Measurements from ENCODE around the gene GCNA.

Gene GCNA, protein sequence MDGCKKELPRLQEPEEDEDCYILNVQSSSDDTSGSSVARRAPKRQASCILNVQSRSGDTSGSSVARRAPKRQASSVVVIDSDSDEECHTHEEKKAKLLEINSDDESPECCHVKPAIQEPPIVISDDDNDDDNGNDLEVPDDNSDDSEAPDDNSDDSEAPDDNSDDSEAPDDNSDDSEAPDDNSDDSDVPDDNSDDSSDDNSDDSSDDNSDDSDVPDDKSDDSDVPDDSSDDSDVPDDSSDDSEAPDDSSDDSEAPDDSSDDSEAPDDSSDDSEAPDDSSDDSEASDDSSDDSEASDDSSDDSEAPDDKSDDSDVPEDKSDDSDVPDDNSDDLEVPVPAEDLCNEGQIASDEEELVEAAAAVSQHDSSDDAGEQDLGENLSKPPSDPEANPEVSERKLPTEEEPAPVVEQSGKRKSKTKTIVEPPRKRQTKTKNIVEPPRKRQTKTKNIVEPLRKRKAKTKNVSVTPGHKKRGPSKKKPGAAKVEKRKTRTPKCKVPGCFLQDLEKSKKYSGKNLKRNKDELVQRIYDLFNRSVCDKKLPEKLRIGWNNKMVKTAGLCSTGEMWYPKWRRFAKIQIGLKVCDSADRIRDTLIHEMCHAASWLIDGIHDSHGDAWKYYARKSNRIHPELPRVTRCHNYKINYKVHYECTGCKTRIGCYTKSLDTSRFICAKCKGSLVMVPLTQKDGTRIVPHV

DNA sequence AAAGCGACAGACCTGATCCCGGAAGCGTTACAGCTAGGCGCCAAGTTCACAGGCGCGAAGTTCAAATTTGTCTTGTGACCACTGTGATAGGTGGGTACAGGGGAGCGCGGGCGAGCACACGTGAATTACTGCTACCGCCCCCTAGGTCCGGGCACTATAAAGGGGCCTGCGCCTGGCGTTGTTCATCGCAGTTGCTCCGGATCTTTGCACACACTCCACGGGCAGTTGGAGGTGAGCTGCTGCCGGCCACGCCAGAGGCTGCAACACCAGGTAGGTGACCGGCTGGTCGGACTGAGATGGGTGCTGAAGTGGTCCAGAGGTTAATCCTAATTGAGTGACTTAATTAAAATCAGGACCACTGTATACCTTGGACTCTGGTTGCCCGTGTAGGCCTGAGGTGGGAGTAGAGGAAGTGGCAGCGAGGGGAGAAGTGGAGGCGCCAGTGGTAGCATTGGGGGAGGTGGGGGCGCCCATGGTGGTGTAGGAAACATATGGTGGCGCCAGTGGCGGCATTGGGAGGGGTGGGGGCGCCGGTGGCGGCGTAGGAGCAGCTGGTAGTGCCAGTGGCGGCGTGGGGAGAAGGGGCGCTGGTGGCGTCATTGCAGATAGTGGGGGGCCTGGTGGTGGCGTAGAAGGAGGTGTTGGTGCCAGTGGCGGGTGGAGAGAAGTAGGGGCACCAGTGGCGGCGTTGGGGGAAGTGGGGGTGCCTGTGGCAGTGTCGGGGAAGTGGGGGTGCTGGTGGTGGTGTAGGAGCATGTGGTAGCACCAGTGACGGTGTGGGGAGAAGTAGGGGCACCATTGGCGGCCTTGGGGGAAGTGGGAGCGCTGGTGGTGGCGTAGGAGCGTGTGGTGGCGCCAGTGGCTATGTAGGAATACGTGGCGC lies at the start of gene GCNA:
TSS of gene GCNA (plus strand) at position 185 of the 883 bp plus-strand sequence. CDS start 2,385 bp downstream, outside the sequence.
- Histone ChIP-seq H3K27ac (ENCODE audit: low read depth, low read length) (no peak within 1 kb of the TSS), H3K4me1 (ENCODE audit: control insufficient read depth, insufficient read depth, low read length) (no peaks in the 10 kb centered on the region), H3K9ac (ENCODE audit: low read length) (no peak within 1 kb of the TSS), H3K9me3 (ENCODE audit: control insufficient read depth, insufficient read depth, low read depth, low read length) (peaks cover 4% of the 10 kb centered on the region; the same call in 1 of the 2 replicates), H3K27me3 (ENCODE audit: control insufficient read depth, insufficient read depth, low read length) (no peaks in the 10 kb centered on the region), H3K4me3 (ENCODE audit: low read depth, low read length) (no peak within 1 kb of the TSS), H3K36me3 (ENCODE audit: control insufficient read depth, insufficient read depth, low read length) (peaks cover 31% of the 10 kb centered on the region)

DNA sequence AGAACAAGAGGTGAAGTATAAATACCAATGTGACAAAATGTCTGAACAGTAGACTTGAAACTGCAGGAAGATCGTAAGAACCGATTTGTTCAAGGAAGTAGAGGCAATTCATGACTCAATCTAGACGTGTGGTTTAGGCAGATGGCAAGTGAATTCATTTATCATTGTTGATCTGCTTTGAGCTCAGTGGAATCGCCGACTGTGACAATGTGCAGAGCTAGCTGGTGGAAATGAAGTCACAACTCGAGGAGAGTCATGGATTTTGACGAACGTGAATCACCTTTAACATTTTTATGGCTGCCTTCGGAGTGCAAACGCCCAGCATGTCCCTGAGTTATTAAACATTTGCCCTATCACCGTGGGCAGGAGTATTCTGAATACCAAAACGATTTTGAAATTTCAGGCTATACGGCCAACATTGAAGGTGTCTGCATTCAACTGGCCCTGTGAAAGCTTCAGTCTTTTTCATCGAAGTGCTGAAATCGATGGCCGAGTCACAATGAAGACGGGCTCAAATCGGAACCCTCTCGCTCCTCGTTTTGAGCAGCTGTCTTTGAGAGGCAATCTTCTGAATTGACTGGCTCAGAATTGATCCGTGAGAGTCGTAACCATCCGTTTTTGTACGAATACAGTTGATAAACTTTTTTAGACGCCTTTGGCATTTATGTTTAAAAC lies 46.0 kb upstream of the GCNA start:
- Histone ChIP-seq H3K4me3 (ENCODE audit: low read depth, low read length) (peak overlapping the region; percentile 70), H3K36me3 (ENCODE audit: control insufficient read depth, insufficient read depth, low read length) (no peaks in the 10 kb centered on the region), H3K4me1 (ENCODE audit: control insufficient read depth, insufficient read depth, low read length) (peaks cover 8% of the 10 kb centered on the region; the same call in 1 of the 2 replicates), H3K9me3 (ENCODE audit: control insufficient read depth, insufficient read depth, low read depth, low read length) (peaks cover 9% of the 10 kb centered on the region; the same call in 1 of the 2 replicates), H3K27me3 (ENCODE audit: control insufficient read depth, insufficient read depth, low read length) (no peaks in the 10 kb centered on the region), H3K9ac (ENCODE audit: low read length) (peak overlapping the region; percentile 66), H3K27ac (ENCODE audit: low read depth, low read length) (no peak overlapping the region)

DNA sequence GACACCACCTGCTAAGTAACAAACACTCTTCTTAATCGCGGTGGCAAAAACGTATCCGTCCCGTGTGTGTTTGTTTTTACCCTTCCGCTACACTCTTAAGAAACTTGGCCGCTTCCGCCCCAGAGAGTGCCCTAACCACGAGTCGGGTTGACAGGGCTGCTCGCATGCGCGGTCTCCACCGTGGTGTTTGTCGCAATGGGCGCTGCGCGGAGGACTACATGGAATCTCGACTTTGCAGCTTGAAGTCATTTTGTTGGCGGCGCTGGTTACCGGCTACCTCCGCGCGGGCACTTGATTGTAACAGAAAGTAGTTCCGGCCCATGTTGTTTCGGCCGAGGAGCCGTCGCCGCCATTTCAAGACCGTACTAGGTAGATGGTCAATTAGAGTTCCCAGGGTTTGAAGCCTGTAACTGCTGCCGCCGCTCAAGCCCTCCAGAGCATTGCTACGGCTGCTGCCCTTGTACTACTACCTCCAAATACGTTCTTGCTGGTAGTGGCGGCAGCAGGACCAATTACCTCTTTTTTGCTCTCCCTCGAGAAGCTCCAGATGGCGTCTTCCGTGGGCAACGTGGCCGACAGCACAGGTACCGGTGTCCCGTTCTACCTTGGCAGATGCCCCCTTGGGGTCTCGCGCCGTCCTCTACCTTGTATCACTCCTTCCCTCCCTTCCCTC lies 45.3 kb upstream of the GCNA start, which contains the start of gene OGT:
TSS of gene OGT (plus strand) at position 352 of the 673 bp plus-strand sequence. CDS start at position 548, 196 bp downstream.
- H3K9ac ChIP-seq (ENCODE audit: low read length): peak within 1 kb of the TSS; percentile 95
- peak within 1 kb of the TSS; percentile 38; the same call in 1 of the 2 replicates for H3K27ac ChIP-seq (ENCODE audit: low read depth, low read length)
- peak within 1 kb of the TSS; percentile 70 for H3K4me3 ChIP-seq (ENCODE audit: low read depth, low read length)
- H3K9me3 ChIP-seq (ENCODE audit: control insufficient read depth, insufficient read depth, low read depth, low read length): peaks cover 9% of the 10 kb centered on the region; the same call in 1 of the 2 replicates
- peaks cover 8% of the 10 kb centered on the region; the same call in 1 of the 2 replicates for H3K4me1 ChIP-seq (ENCODE audit: control insufficient read depth, insufficient read depth, low read length)
- H3K36me3 ChIP-seq (ENCODE audit: control insufficient read depth, insufficient read depth, low read length): peaks cover 4% of the 10 kb centered on the region
- no peaks in the 10 kb centered on the region for H3K27me3 ChIP-seq (ENCODE audit: control insufficient read depth, insufficient read depth, low read length)

DNA sequence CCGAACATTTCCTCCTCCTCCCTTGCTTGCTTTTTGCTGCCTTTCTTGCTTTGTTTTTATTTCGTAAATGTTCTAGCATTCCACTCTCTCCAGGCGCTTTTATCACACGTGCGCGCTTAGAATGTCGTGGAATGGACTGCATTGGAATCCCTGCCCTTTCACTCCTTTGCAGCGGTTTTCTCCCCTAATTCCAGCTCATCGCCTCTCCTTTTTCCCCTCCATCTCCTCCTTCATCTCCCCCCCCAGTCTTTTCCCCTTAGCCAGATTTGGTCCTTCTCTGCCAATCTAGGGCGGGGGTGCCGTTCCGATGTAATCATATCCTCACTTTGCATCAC lies 44.8 kb upstream of the GCNA start:
- peak overlapping the region; percentile 38; the same call in 1 of the 2 replicates for H3K27ac ChIP-seq (ENCODE audit: low read depth, low read length)
- peak overlapping the region; percentile 70 for H3K4me3 ChIP-seq (ENCODE audit: low read depth, low read length)
- peaks cover 10% of the 10 kb centered on the region for H3K36me3 ChIP-seq (ENCODE audit: control insufficient read depth, insufficient read depth, low read length)
- H3K9ac ChIP-seq (ENCODE audit: low read length): peak overlapping the region; percentile 95
- H3K4me1 ChIP-seq (ENCODE audit: control insufficient read depth, insufficient read depth, low read length): peaks cover 8% of the 10 kb centered on the region; the same call in 1 of the 2 replicates
- no peaks in the 10 kb centered on the region for H3K27me3 ChIP-seq (ENCODE audit: control insufficient read depth, insufficient read depth, low read length)
- peaks cover 9% of the 10 kb centered on the region; the same call in 1 of the 2 replicates for H3K9me3 ChIP-seq (ENCODE audit: control insufficient read depth, insufficient read depth, low read depth, low read length)

DNA sequence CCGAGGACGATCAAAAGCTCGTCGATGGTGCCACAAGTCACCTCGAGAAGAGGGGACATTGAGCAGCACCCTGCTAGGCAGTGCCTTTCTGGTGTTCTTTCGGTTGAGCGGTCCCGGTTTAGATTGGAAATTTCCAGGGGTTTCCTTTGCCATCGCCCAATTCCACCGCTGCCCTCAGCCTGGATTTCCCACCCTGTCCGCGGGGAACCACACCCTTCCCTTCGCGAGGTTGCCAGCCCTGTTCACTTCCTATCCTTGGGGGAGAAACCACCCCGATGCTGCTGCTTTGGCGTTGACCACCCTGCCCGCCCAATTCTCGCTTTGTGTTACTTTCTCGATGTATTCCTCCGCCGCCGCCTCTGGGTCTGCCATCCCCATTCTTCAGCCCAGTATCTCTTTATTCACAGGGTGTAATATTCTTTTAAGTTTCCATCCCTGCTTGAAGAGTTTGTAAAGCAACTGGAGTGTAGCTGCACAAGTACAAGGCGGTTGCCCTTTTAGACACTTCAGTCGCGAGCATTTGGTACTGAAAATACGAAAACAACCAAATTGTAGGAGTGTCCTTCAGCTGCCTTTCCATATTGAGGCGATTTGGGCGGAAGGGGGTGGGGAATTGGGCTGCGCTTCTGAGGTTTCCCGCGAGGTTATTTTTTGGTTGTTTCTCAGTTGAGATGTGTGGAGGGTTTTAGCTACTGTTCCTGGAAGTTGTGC lies 44.2 kb upstream of the GCNA start:
- Histone ChIP-seq H3K9ac (ENCODE audit: low read length) (peak overlapping the region; percentile 95), H3K4me1 (ENCODE audit: control insufficient read depth, insufficient read depth, low read length) (peaks cover 8% of the 10 kb centered on the region; the same call in 1 of the 2 replicates), H3K36me3 (ENCODE audit: control insufficient read depth, insufficient read depth, low read length) (peaks cover 13% of the 10 kb centered on the region), H3K27me3 (ENCODE audit: control insufficient read depth, insufficient read depth, low read length) (no peaks in the 10 kb centered on the region), H3K27ac (ENCODE audit: low read depth, low read length) (0 out of 2 replicates have a peak overlapping the region, but pooled peaks have one; percentile 38), H3K4me3 (ENCODE audit: low read depth, low read length) (peak overlapping the region; percentile 70), H3K9me3 (ENCODE audit: control insufficient read depth, insufficient read depth, low read depth, low read length) (peaks cover 9% of the 10 kb centered on the region; the same call in 1 of the 2 replicates)

DNA sequence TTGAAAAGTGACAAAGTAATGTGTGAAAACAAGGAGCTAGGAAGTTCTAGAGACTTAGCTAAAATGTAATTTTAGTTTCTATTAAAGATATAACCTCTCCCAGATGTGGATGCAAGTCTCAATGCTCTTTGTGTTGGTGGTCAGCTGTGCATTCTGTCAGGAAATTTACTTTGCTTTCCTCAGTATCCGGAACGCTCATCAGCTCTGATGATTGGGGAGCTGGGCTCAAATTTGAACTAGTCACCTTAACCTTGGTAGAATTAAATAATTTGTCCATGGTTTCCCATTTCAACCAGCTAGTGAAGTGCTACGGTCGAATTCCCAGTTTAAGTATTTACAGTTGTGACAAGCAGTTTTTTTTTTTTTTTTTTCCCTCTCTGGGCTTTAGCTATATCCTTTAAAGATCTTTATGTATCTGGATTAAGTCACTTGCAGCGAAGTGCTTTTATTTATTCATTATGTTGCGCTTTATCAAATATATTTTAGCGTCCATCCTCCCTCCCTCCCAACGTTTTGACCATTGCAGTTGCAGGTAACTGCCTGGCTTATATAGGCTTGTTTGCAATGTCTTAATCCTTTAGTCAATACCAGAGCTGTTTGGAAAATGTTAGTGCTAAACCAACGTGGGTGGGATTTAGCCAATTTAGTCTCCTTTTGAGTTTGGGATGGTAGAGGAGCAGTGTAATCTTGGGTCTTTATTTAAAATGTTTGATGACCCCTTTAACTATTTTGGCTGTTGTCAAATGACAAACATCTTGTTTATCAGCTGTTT lies 43.3 kb upstream of the GCNA start:
- no peak overlapping the region for H3K27ac ChIP-seq (ENCODE audit: low read depth, low read length)
- H3K27me3 ChIP-seq (ENCODE audit: control insufficient read depth, insufficient read depth, low read length): no peaks in the 10 kb centered on the region
- peak overlapping the region; percentile 95 for H3K9ac ChIP-seq (ENCODE audit: low read length)
- peaks cover 8% of the 10 kb centered on the region; the same call in 1 of the 2 replicates for H3K4me1 ChIP-seq (ENCODE audit: control insufficient read depth, insufficient read depth, low read length)
- peaks cover 3% of the 10 kb centered on the region; the same call in 1 of the 2 replicates for H3K9me3 ChIP-seq (ENCODE audit: control insufficient read depth, insufficient read depth, low read depth, low read length)
- H3K4me3 ChIP-seq (ENCODE audit: low read depth, low read length): peak overlapping the region; percentile 70
- H3K36me3 ChIP-seq (ENCODE audit: control insufficient read depth, insufficient read depth, low read length): peaks cover 19% of the 10 kb centered on the region

DNA sequence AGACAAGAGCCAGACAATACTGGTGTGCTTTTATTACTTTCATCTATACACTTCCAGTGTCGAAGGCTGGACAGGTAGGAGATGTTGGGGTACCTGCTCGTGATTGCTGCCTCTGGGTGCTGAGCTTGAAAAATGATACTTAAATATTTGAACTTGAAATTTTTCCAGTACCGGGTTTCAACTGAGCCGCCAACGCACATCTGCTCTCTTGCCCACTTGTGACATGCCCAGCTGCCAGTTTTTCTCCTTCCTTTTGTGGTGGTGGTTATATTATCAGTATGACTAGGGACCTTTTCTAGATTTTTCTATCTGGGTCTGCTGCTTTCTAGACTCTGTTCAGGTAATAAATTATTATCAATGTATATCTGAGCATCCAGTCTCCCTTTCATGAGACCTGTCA lies 42.0 kb upstream of the GCNA start:
- Histone ChIP-seq H3K4me1 (ENCODE audit: control insufficient read depth, insufficient read depth, low read length) (peaks cover 10% of the 10 kb centered on the region; the same call in 1 of the 2 replicates), H3K4me3 (ENCODE audit: low read depth, low read length) (0 out of 2 replicates have a peak overlapping the region, but pooled peaks have one; percentile 70), H3K36me3 (ENCODE audit: control insufficient read depth, insufficient read depth, low read length) (peaks cover 24% of the 10 kb centered on the region), H3K9ac (ENCODE audit: low read length) (no peak overlapping the region), H3K27ac (ENCODE audit: low read depth, low read length) (no peak overlapping the region), H3K27me3 (ENCODE audit: control insufficient read depth, insufficient read depth, low read length) (no peaks in the 10 kb centered on the region), H3K9me3 (ENCODE audit: control insufficient read depth, insufficient read depth, low read depth, low read length) (no peaks in the 10 kb centered on the region; the same call in 1 of the 2 replicates)

DNA sequence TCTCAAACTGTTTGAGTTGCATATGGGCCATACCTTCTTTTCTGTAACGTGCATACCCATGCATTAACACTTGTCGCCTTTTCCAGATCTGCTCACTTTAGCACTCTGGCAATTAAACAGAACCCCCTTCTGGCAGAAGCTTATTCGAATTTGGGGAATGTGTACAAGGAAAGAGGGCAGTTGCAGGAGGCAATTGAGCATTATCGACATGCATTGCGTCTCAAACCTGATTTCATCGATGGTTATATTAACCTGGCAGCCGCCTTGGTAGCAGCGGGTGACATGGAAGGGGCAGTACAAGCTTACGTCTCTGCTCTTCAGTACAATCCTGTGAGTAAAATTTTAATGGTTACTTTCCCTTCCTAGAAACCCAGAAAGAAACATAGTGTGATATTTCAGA lies 40.5 kb upstream of the GCNA start:
- Histone ChIP-seq H3K27me3 (ENCODE audit: control insufficient read depth, insufficient read depth, low read length) (no peaks in the 10 kb centered on the region), H3K9ac (ENCODE audit: low read length) (no peak overlapping the region), H3K9me3 (ENCODE audit: control insufficient read depth, insufficient read depth, low read depth, low read length) (no peaks in the 10 kb centered on the region; the same call in 1 of the 2 replicates), H3K4me1 (ENCODE audit: control insufficient read depth, insufficient read depth, low read length) (peaks cover 7% of the 10 kb centered on the region), H3K4me3 (ENCODE audit: low read depth, low read length) (no peak overlapping the region), H3K36me3 (ENCODE audit: control insufficient read depth, insufficient read depth, low read length) (peaks cover 31% of the 10 kb centered on the region), H3K27ac (ENCODE audit: low read depth, low read length) (no peak overlapping the region)

DNA sequence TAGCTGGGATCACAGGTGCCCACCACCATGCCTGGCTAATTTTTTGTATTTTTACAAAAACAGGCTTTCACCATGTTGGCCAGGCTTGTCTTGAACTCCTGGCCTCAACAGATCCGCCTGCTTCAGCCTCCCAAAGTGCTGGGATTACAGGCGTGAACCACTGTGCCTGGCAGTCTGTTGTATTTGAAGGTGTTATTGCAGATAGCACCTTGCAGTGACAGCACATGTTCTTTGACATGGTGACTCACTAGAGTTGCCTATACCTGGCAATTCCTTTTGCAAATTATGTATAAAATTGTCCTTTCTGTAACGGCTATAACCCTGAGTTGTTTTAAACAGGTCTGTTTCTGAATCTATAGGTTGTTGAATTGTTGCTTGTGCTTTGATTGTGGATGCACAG lies 37.4 kb upstream of the GCNA start:
- H3K36me3 ChIP-seq (ENCODE audit: control insufficient read depth, insufficient read depth, low read length): peaks cover 48% of the 10 kb centered on the region

More for the DNA sequence above, 37.4 kb upstream of the GCNA start:
- H3K9ac ChIP-seq (ENCODE audit: low read length): no peak overlapping the region
- peaks cover 8% of the 10 kb centered on the region for H3K4me1 ChIP-seq (ENCODE audit: control insufficient read depth, insufficient read depth, low read length)
- H3K27me3 ChIP-seq (ENCODE audit: control insufficient read depth, insufficient read depth, low read length): no peaks in the 10 kb centered on the region
- H3K27ac ChIP-seq (ENCODE audit: low read depth, low read length): no peak overlapping the region
- H3K4me3 ChIP-seq (ENCODE audit: low read depth, low read length): no peak overlapping the region
- no peaks in the 10 kb centered on the region; the same call in 1 of the 2 replicates for H3K9me3 ChIP-seq (ENCODE audit: control insufficient read depth, insufficient read depth, low read depth, low read length)
